ENCODE measurements around the gene CLIP4.

Gene CLIP4

DNA sequence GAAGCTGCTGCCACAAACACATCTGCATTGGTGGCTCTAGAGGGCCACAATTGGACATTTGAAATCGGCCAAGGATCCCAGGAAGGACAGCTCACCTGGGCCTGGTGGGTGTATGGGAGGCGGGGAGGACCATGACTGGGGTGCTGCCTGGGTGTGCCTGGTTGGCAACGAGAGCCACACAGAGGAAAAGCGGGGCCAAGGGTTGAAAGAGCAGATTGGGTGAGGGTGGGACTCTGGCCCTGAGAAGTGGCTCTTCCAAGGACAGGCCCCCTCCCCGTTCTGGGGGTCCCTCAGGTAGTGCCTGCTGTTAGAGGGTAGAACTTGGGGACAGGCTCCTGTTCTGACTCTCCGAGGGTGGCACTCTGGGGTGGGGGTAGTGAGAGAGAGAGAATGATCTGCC is 102.9 kb downstream of the CLIP4 start:
- H3K36me3 ChIP-seq (ENCODE audit: control insufficient read depth, insufficient read depth, low read length): no peaks in the 10 kb centered on the region
- no peaks in the 10 kb centered on the region for H3K9me3 ChIP-seq (ENCODE audit: control insufficient read depth, low read length)
- H3K27ac ChIP-seq (ENCODE audit: insufficient read depth, low read depth, low read length, poor library complexity, severe bottlenecking): no peak overlapping the region
- 90 to 94% methylated on average over 6 of the region's 6 CpGs for WGBS, 2 experiments
- H3K27me3 ChIP-seq (ENCODE audit: control insufficient read depth, insufficient read depth, low read length, poor library complexity, severe bottlenecking): no peaks in the 10 kb centered on the region
- no peak overlapping the region for H3K4me3 ChIP-seq (ENCODE audit: insufficient read depth, low read depth, low read length)
- no peaks in the 10 kb centered on the region for H3K4me1 ChIP-seq (ENCODE audit: control insufficient read depth, insufficient read depth, low read length)

- Histone ChIP-seq H3K4me1 (ENCODE audit: control insufficient read depth, insufficient read depth, low read length) (no peaks in the 10 kb centered on the region), H3K36me3 (ENCODE audit: control insufficient read depth, insufficient read depth, low read length) (no peaks in the 10 kb centered on the region), H3K27ac (ENCODE audit: insufficient read depth, low read depth, low read length, poor library complexity, severe bottlenecking) (no peak overlapping the region), H3K4me3 (ENCODE audit: insufficient read depth, low read depth, low read length) (no peak overlapping the region), H3K9me3 (ENCODE audit: control insufficient read depth, low read length) (no peaks in the 10 kb centered on the region), H3K27me3 (ENCODE audit: control insufficient read depth, insufficient read depth, low read length, poor library complexity, severe bottlenecking) (no peaks in the 10 kb centered on the region)
- 91 to 95% methylated on average over 4 of the region's 4 CpGs for WGBS, 2 experiments
Measured at GRCh38 chr2:29218550-29219125, 103.4 kb downstream of the CLIP4 start.

DNA sequence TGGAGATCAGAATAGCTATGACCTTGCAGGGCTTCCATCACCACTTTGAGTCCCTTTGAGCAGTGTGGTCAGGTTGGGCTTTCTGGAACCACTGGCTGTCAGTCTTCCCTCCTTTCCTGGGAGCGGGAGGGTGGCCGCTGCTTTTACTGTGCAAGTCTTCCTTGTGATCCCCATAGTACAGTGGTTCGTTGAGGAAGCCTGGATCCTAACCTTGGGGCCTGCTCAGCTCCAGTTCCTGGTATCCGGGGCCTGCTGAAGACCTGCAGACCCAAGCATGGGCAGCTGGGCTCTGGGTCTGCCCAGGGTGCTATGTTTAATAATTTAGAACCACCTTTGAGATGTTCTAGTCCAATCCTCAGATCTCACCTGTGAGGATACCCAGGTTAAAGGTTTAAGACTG is 104.2 kb downstream of the CLIP4 start:
- H3K9me3 ChIP-seq (ENCODE audit: control insufficient read depth, low read length): no peaks in the 10 kb centered on the region
- H3K4me1 ChIP-seq (ENCODE audit: control insufficient read depth, insufficient read depth, low read length): no peaks in the 10 kb centered on the region
- no peak overlapping the region for H3K27ac ChIP-seq (ENCODE audit: insufficient read depth, low read depth, low read length, poor library complexity, severe bottlenecking)
- no peaks in the 10 kb centered on the region for H3K36me3 ChIP-seq (ENCODE audit: control insufficient read depth, insufficient read depth, low read length)
- H3K27me3 ChIP-seq (ENCODE audit: control insufficient read depth, insufficient read depth, low read length, poor library complexity, severe bottlenecking): no peaks in the 10 kb centered on the region
- no peak overlapping the region for H3K4me3 ChIP-seq (ENCODE audit: insufficient read depth, low read depth, low read length)
- 93 to 96% methylated on average over 4 of the region's 4 CpGs for WGBS, 2 experiments

- Histone ChIP-seq H3K36me3 (ENCODE audit: control insufficient read depth, insufficient read depth, low read length) (no peaks in the 10 kb centered on the region), H3K9me3 (ENCODE audit: control insufficient read depth, low read length) (no peaks in the 10 kb centered on the region), H3K27me3 (ENCODE audit: control insufficient read depth, insufficient read depth, low read length, poor library complexity, severe bottlenecking) (no peaks in the 10 kb centered on the region), H3K27ac (ENCODE audit: insufficient read depth, low read depth, low read length, poor library complexity, severe bottlenecking) (no peak overlapping the region), H3K4me1 (ENCODE audit: control insufficient read depth, insufficient read depth, low read length) (no peaks in the 10 kb centered on the region), H3K4me3 (ENCODE audit: insufficient read depth, low read depth, low read length) (no peak overlapping the region)
- 90% methylated on average over 12 of the region's 12 CpGs for WGBS, 2 experiments
Measured at GRCh38 chr2:29220506-29221270, 105.5 kb downstream of the CLIP4 start.

GRCh38 chr2:29222381-29223179 is 107.4 kb downstream of the CLIP4 start:
- Histone ChIP-seq H3K27ac (ENCODE audit: insufficient read depth, low read depth, low read length, poor library complexity, severe bottlenecking) (no peak overlapping the region), H3K9me3 (ENCODE audit: control insufficient read depth, low read length) (no peaks in the 10 kb centered on the region), H3K4me3 (ENCODE audit: insufficient read depth, low read depth, low read length) (no peak overlapping the region), H3K36me3 (ENCODE audit: control insufficient read depth, insufficient read depth, low read length) (no peaks in the 10 kb centered on the region), H3K27me3 (ENCODE audit: control insufficient read depth, insufficient read depth, low read length, poor library complexity, severe bottlenecking) (no peaks in the 10 kb centered on the region), H3K4me1 (ENCODE audit: control insufficient read depth, insufficient read depth, low read length) (no peaks in the 10 kb centered on the region)
- 94 to 96% methylated on average over 11 of the region's 11 CpGs for WGBS, 2 experiments

GRCh38 chr2:29223257-29223656 is 108.0 kb downstream of the CLIP4 start:
- Histone ChIP-seq H3K4me1 (ENCODE audit: control insufficient read depth, insufficient read depth, low read length) (no peaks in the 10 kb centered on the region), H3K9me3 (ENCODE audit: control insufficient read depth, low read length) (no peaks in the 10 kb centered on the region), H3K27me3 (ENCODE audit: control insufficient read depth, insufficient read depth, low read length, poor library complexity, severe bottlenecking) (no peaks in the 10 kb centered on the region), H3K36me3 (ENCODE audit: control insufficient read depth, insufficient read depth, low read length) (no peaks in the 10 kb centered on the region), H3K27ac (ENCODE audit: insufficient read depth, low read depth, low read length, poor library complexity, severe bottlenecking) (no peak overlapping the region), H3K4me3 (ENCODE audit: insufficient read depth, low read depth, low read length) (no peak overlapping the region)
- 94 to 96% methylated on average over 11 of the region's 11 CpGs for WGBS, 2 experiments

GRCh38 chr2:29223851-29224692 is 108.9 kb downstream of the CLIP4 start:
- H3K27ac ChIP-seq (ENCODE audit: insufficient read depth, low read depth, low read length, poor library complexity, severe bottlenecking): no peak overlapping the region
- H3K36me3 ChIP-seq (ENCODE audit: control insufficient read depth, insufficient read depth, low read length): no peaks in the 10 kb centered on the region
- no peak overlapping the region for H3K4me3 ChIP-seq (ENCODE audit: insufficient read depth, low read depth, low read length)
- H3K9me3 ChIP-seq (ENCODE audit: control insufficient read depth, low read length): no peaks in the 10 kb centered on the region
- 92 to 93% methylated on average over 7 of the region's 7 CpGs for WGBS, 2 experiments
- no peaks in the 10 kb centered on the region for H3K4me1 ChIP-seq (ENCODE audit: control insufficient read depth, insufficient read depth, low read length)
- H3K27me3 ChIP-seq (ENCODE audit: control insufficient read depth, insufficient read depth, low read length, poor library complexity, severe bottlenecking): no peaks in the 10 kb centered on the region

DNA sequence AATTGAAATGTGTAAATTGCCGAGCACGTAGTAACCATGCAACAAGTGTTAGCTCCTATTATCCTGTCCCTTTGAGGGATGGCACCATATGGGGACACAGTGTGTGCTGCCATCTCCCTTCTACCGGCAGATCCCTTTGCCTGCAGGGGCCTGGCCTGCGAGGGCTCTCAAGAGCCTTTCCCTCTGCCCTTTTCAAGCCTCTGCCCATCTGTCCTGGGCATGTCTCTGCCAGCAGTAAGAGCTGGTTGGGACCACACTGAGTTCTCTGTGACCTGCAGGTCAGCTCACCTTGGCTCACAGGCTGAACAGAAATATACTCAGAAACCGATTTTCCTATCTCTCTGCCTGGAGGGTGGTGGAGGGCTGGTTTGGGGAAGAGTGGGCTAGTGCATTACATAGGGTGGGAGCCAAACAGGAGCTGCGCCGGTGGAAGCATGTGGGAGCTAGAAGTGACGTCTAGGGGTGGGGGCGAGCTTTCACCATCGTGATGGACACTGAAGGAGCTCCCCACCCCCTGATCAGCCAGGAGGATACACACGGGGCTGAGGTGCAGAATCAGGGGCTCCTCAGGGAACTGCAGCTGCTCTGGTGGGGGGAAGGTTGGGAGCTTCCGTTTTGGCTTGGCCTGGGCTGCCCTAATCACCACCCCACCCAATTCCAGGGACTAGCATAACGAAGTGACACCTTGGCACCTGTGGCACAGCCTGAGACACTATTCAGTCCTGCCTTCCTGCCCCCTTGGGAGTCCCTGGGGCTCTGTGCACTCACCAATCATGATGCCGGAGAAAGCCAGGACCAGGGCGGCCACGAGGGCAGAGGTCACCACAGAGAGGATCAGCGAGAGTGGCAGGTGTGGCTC is 109.7 kb downstream of the CLIP4 start:
- no peaks in the 10 kb centered on the region for H3K36me3 ChIP-seq (ENCODE audit: control insufficient read depth, insufficient read depth, low read length)
- H3K4me1 ChIP-seq (ENCODE audit: control insufficient read depth, insufficient read depth, low read length): no peaks in the 10 kb centered on the region
- H3K9me3 ChIP-seq (ENCODE audit: control insufficient read depth, low read length): no peaks in the 10 kb centered on the region
- H3K27me3 ChIP-seq (ENCODE audit: control insufficient read depth, insufficient read depth, low read length, poor library complexity, severe bottlenecking): no peaks in the 10 kb centered on the region
- no peak overlapping the region for H3K27ac ChIP-seq (ENCODE audit: insufficient read depth, low read depth, low read length, poor library complexity, severe bottlenecking)
- 89 to 90% methylated on average over 17 of the region's 17 CpGs for WGBS, 2 experiments
- H3K4me3 ChIP-seq (ENCODE audit: insufficient read depth, low read depth, low read length): no peak overlapping the region

- 73 to 75% methylated on average over 8 of the region's 8 CpGs for WGBS, 2 experiments
- H3K9me3 ChIP-seq (ENCODE audit: control insufficient read depth, low read length): no peaks in the 10 kb centered on the region
- no peaks in the 10 kb centered on the region for H3K4me1 ChIP-seq (ENCODE audit: control insufficient read depth, insufficient read depth, low read length)
- no peaks in the 10 kb centered on the region for H3K36me3 ChIP-seq (ENCODE audit: control insufficient read depth, insufficient read depth, low read length)
- H3K27ac ChIP-seq (ENCODE audit: insufficient read depth, low read depth, low read length, poor library complexity, severe bottlenecking): no peak overlapping the region
- H3K27me3 ChIP-seq (ENCODE audit: control insufficient read depth, insufficient read depth, low read length, poor library complexity, severe bottlenecking): no peaks in the 10 kb centered on the region
- H3K4me3 ChIP-seq (ENCODE audit: insufficient read depth, low read depth, low read length): no peak overlapping the region
Measured at GRCh38 chr2:29225814-29226213, 110.6 kb downstream of the CLIP4 start.
